GM19238 (cell line): ENCODE measurements around the gene SMAD6.

Experiments used
- DNase-seq: peaks from one replicate; pipeline ENCODE4 v3.0.0; 2011; ENCODE audit warnings: low spot score; ENCODE audit not compliant: insufficient read length

Gene SMAD6

GRCh38 chr15:66788024-66788423, 86.0 kb downstream of the SMAD6 start:
- no peak for DNase-seq

GRCh38 chr15:66789029-66790025, 87.3 kb downstream of the SMAD6 start:
- DNase-seq, result no peak

- no peak for DNase-seq
These were observed 93.8 kb downstream of the SMAD6 start for GRCh38 chr15:66795851-66796250.

- DNase-seq, result no peak
These were observed 94.3 kb downstream of the SMAD6 start for GRCh38 chr15:66796343-66796742.

GRCh38 chr15:66797921-66798320, 95.9 kb downstream of the SMAD6 start:
- no peak for DNase-seq

- no peak for DNase-seq
These were observed 96.5 kb downstream of the SMAD6 start for GRCh38 chr15:66798426-66799061.

- no peak for DNase-seq
These were observed 97.2 kb downstream of the SMAD6 start for GRCh38 chr15:66799242-66799641.

GRCh38 chr15:66800584-66801235, 98.7 kb downstream of the SMAD6 start:
- DNase-seq, result no peak

GRCh38 chr15:66801266-66801665, 99.2 kb downstream of the SMAD6 start:
- DNase-seq, result no peak

GRCh38 chr15:66802025-66803001, 100.3 kb downstream of the SMAD6 start:
- no peak for DNase-seq

GRCh38 chr15:66803182-66803729, 101.2 kb downstream of the SMAD6 start:
- DNase-seq, result no peak

- DNase-seq, result no peak
These were observed 101.7 kb downstream of the SMAD6 start for GRCh38 chr15:66803749-66804148.

- DNase-seq, result no peak
These were observed 103.3 kb downstream of the SMAD6 start for GRCh38 chr15:66805202-66805885.

GRCh38 chr15:66808181-66808824, 106.3 kb downstream of the SMAD6 start:
- no peak for DNase-seq

GRCh38 chr15:66809664-66810063, 107.6 kb downstream of the SMAD6 start:
- no peak for DNase-seq

- DNase-seq, result no peak
These were observed 113.3 kb downstream of the SMAD6 start for GRCh38 chr15:66815318-66815717.

GRCh38 chr15:66816201-66816600, 114.2 kb downstream of the SMAD6 start:
- no peak for DNase-seq

GRCh38 chr15:66819084-66819483, 117.0 kb downstream of the SMAD6 start:
- no peak for DNase-seq

GRCh38 chr15:66820481-66821176, 118.6 kb downstream of the SMAD6 start:
- no peak for DNase-seq
